SKM-1 treated with dmso at 0.1 percent for 144 hours (cell line): ENCODE data around the gene C22orf15.
"Not testable (repeated sequence)": the region's sequence is repeated elsewhere in the genome, so short reads cannot be mapped to it uniquely, and the experiment has no call there.

Source experiments
- DNase-seq: peaks from one replicate; lab custom pipeline; 2025; ENCODE audit not compliant: unreplicated experiment; lab: John Stamatoyannopoulos, UW

Gene C22orf15

GRCh38 chr22:23762842-23763578 lies at the start of gene C22orf15:
TSS of gene C22orf15 (plus strand) at chr22:23762990. CDS start at chr22:23763307, 317 bp downstream.
- DNase-seq = no peak

DNA sequence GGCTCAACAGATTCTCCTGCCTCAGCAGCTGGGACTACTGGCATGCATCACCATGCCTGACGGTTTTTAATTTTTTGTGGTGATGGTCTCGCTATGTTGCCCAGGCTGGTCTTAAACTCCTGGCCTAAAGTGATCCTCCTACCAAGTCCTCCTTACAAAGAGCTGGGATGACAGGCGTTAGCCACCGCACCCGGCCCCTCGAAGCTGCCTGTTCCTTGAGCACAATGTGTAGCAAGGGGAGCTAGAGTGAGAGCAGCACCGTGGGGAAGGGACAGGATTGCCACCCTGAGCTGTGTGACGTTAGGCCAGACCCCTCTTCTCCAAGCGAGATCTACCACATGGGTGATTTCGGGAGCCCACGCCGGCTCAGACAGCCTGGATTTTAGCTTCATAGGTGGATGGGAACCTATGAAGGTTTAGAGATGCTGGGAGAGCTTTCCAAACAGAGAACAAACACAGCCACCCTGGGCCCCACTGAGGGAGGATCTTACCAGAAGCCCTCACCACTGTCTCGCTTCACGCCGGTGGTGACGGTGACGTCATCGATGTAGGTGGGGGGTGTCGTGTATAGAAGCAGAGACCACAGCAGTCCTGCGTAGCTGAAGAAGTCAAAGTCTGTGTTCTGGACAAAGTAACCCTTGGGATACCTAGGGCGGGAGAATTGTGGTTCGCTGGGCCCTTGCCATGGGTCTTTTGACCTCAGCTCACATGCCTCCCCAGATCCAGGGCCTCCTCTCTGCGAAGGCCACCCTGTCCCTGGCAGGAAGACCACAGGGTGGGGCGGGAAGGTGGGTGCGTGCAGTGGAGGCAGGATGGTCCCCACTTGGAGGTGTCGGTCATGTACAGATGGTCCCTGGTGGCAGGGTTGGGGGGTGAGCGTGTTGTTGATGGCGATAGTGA lies 48.8 kb upstream of the C22orf15 start:
- DNase-seq = no peak

- no peak for DNase-seq
These were observed 47.9 kb upstream of the C22orf15 start for GRCh38 chr22:23714596-23715578.

DNA sequence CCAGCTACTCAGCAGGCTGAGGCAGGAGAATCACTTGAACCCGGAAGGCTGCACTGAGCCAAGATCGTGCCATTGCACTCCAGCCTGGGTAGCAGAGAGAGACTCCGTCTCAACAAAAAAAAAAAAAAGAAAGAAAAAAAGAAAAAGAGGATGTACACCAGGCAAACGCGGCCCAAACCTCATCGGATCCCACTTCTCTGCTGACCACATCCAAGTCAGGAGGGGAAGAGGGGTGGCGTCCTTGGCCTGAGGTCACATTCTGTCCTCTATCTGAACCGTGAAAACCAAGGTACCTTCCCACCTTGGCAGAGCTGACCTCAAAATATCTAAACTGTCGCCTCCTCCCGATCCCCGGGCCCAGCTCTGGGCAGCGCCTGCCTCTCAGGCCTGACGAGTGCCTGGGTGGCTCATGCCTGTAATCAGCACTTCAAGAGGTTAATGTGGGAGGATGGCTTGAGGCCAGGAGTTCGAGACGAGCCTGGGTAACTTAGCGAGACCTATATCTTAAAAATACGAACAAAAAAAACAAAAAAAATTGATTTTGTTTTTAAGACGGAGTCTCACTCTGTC lies 46.9 kb upstream of the C22orf15 start:
- DNase-seq = peak; percentile 47

DNA sequence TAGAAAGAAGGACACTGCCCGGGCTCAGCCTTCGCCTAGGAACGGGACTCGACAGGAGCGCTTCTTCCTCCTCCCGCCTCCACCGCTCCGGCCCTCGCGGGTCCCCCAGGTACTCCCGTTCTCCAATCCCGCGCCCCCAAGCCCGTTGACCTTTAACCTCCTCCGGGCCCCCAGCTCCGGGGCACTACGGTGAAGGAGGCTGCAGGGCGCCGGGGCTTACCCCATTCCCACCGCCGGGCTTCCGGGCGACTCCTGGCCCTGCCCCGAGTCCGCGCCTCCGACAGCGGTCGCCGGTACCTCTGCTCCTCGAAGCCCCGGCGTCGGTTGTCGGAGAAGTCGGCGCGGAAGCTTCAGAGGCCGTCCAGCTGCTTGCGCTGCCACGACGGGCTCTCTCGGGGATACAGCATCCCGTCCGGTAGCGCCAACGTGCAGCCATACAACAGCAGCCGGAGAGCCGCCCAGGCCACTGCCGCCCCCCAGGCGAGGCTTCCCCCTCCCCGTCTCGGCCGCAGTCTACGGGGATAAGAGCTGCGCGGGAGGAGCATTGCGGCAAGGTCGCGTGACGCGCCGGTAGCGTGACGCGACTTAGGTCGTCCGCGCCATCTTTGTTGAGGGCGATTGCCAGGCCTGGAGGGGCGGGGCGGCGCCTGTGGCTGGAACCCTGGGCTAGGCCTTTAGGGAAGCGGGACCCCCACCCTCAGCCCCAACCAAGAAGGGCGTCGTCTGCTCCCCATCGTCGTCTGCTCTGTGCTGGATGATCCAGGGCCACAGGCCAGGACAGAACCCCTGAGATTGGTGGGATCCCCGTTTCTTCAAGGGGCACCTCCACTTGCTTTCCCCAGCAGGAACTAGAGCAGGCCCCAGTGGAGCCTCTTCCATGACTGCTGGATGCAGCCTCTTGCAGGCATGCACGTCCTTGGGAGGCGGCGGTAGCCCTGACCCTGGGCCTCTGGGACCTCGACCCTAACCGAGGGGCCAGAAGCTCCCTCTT lies 45.7 kb upstream of the C22orf15 start:
- DNase-seq = peak; percentile 69

GRCh38 chr22:23718371-23719165 lies 44.2 kb upstream of the C22orf15 start:
- DNase-seq = no peak

DNA sequence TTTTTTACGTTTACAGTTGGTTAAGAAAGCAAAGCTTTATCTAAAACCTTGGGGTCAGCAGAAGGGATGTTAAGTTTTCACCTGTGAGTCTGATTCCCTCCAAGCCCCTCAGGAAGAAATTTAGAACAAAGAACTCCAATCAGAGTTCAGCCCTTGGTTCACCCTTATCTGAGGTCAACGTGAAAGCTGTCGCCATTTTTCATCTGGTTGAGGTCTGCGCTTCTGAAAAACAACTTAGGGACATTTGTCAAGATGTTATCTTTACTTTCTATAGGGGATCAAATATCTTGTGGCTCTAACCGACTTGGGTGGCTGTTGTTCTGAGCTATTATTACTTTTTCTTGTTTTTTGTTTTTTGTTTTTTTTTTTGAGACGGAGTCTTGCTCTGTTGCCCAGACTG lies 41.9 kb upstream of the C22orf15 start:
- DNase-seq = no peak

- DNase-seq = no peak
These were observed 40.6 kb upstream of the C22orf15 start for GRCh38 chr22:23722160-23722559.

DNA sequence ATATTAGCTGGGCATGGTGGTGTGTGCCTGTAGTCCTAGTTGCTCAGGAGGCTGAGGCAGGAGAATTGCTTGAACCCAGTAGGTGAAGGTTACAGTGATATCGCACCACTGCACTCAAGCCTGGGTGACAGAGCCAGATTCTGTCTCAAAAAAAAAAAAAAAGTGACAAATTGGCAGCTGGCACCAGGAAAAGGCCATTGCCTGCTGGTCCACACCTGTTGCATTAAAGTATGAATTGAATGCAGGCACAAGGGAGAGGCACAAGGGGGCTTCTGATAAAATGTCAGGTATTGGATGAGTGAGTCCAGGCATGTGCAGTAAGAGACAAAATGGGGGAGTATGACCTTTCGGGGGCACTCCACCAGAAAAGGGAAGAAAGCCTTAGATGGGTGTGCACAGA lies 40.1 kb upstream of the C22orf15 start:
- no peak for DNase-seq

DNA sequence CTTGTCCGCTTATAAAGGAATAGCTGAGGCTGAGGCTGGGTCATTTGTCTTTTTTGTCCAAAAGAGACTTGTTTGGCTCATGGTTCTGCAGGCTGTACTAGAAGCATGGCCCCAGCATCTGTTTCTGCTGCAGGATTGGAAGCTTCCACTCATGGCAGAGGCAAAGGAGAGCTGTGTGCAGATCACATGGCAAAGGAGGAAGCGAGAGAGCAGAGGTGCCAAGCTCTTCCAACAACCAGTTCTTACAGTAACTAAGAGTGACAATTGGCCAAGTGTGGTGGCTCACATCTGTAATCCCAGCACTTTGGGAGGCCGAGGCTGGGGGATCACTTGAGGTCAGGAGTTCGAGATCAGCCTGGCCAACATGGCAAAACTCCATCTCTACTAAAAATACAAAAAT lies 34.7 kb upstream of the C22orf15 start:
- DNase-seq = not testable (repeated sequence)

DNA sequence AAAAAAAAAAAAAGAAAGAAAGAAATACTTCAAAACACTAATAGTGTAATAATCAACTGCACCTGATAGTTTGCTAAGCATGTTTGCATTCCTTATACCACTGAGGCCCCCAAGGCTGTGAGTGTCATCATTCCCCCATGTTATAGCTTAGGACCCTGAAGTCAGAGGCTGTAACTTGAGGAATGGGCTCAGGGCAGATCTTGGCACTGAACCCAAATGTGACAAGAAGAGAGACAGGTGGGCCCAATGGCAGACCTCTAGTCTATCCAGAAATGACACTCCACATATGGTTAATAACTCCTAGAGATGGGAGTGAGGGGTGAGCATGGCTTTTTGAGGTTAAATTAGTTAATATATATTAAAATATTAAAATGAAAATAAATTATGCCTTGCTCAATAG lies 25.1 kb upstream of the C22orf15 start:
- DNase-seq = no peak

- no peak for DNase-seq
These were observed 20.1 kb upstream of the C22orf15 start for GRCh38 chr22:23742505-23743264.

DNA sequence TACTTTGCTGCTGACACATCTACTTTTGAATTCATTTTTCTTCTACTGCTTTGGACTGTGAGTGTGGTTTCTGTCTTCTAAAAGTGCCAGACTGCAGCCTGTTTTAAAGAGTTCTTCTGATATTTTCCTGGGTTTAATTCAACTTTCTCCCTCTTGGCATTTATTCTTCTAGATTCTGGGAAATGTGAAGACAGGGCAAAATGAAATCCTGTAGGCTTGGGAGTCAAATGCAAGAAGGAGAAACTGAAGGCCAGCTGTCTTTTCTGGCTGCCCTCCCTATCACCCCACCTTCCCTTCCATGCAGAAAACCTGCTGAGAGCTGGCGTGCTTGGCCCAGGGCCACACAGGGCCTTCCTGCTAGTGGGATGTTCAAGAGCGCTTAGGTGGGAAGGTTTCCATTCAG lies 19.5 kb upstream of the C22orf15 start:
- no peak for DNase-seq

DNA sequence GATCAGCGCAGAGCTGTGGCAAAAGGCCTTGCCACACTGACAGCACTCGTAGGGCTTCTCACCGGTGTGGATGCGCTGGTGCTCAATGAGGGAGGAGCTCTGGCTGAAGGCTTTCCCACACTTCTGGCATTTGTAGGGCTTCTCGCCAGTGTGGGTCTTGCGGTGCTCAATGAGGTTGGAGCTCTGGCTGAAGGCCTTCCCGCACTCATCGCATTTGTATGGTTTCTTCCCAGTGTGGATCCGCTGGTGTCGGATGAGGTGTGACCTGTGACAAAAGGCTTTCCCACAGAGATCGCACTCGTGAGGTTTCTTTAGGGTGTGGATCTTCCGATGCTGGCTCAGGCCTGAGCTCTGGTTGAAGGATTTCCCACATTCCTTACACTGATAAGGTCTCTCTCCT lies 18.8 kb upstream of the C22orf15 start:
- no peak for DNase-seq

GRCh38 chr22:23744485-23744884 lies 18.3 kb upstream of the C22orf15 start:
- DNase-seq = no peak

GRCh38 chr22:23745791-23746190 lies 17.0 kb upstream of the C22orf15 start:
- no peak for DNase-seq

DNA sequence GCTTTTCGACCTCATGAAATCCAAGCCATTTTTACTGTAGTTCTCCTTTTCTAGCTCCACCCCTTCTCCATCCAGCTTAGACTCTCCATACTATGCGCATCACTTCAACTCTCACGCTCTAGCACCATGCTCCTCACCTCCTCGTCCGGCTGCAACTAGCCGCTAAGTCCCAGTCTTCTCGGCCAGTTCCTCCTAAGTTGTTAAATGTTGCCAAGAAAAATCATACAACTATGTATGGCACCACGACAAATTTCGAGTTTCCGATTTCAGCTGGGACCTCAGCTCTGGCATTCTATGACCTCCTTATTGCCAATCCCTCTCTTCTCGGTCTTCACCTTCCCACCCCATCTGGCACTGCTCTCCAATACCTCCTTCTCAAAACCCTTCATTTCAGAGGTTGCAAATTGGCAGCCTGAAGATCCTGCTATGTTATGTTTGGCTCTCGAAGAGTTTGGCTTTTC lies 12.9 kb upstream of the C22orf15 start:
- no peak for DNase-seq

GRCh38 chr22:23750367-23750713 lies 12.4 kb upstream of the C22orf15 start:
- DNase-seq = no peak
